Stimulated activated CD4-positive, alpha-beta T cell treated with anti-CD3 and anti-CD28 coated beads, Interleukin-4, amount 100 ng/mL, for 48 hours (primary cell): ENCODE results near the gene EYA2.
"Not testable (repeated sequence)": the region's sequence is repeated elsewhere in the genome, so short reads cannot be mapped to it uniquely, and the experiment has no call there.

Experiments
- DNase-seq, 2 donors: peaks; one replicate each; pipeline ENCODE4 v3.0.0-alpha.2; 2020; ENCODE audit warnings: low read depth in 2 of 2

EYA2 gene, protein sequence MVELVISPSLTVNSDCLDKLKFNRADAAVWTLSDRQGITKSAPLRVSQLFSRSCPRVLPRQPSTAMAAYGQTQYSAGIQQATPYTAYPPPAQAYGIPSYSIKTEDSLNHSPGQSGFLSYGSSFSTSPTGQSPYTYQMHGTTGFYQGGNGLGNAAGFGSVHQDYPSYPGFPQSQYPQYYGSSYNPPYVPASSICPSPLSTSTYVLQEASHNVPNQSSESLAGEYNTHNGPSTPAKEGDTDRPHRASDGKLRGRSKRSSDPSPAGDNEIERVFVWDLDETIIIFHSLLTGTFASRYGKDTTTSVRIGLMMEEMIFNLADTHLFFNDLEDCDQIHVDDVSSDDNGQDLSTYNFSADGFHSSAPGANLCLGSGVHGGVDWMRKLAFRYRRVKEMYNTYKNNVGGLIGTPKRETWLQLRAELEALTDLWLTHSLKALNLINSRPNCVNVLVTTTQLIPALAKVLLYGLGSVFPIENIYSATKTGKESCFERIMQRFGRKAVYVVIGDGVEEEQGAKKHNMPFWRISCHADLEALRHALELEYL

DNA sequence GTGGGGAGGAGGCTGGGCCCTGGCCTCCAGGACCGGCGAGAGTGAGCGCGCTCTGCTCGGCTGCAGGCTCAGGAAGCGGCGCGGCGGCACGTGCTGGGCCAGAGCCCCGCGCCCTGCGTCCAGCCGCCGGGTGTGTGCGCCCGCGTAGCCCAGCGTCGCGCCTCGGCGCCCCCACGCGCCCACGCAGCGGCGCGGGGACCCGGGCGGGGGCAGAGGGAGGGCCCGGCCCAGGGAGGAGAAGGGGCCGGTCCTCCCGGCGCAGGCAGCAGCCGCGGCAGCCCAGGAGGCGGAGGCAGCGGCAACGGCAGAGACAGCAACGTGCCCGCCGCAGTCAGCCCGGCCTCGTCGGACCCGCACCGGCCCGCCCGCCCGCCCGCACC is at the start of gene EYA2:
Gene EYA2, plus strand, starts transcription at position 265 of the 380 bp plus-strand sequence. CDS start 95,168 bp downstream, outside the sequence.
- no peak for DNase-seq

- DNase-seq: no peak
Measured at GRCh38 chr20:46844965-46845364, 49.7 kb upstream of the EYA2 start.

- no peak for DNase-seq
Measured at GRCh38 chr20:46849269-46849668, 45.4 kb upstream of the EYA2 start.

GRCh38 chr20:46849751-46850150 is 44.9 kb upstream of the EYA2 start:
- DNase-seq: no peak

GRCh38 chr20:46850416-46850815 is 44.2 kb upstream of the EYA2 start:
- no peak for DNase-seq

DNA sequence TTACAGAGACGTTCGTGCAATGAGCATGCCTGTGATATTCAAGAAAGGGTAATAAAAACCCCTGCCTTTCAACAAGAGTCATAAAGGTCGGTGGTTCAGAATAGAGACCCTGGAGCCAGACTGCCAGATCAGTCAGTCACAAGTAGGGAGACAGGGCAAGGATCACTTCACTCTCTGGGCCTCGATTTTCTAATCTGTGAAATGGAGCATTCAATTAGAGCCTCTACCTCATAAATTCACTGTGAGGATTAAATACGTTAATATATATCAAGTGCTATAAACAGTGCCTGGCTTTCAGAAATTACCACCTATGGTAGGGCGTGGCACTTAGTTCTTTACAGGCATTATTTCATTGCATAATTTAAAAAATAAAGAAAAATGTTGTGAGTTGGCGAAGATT is 43.7 kb upstream of the EYA2 start:
- DNase-seq: no peak

GRCh38 chr20:46851746-46852145 is 42.9 kb upstream of the EYA2 start:
- no peak for DNase-seq

- no peak for DNase-seq
Measured at GRCh38 chr20:46852313-46852712, 42.3 kb upstream of the EYA2 start.

GRCh38 chr20:46853926-46854325 is 40.7 kb upstream of the EYA2 start:
- no peak for DNase-seq

DNA sequence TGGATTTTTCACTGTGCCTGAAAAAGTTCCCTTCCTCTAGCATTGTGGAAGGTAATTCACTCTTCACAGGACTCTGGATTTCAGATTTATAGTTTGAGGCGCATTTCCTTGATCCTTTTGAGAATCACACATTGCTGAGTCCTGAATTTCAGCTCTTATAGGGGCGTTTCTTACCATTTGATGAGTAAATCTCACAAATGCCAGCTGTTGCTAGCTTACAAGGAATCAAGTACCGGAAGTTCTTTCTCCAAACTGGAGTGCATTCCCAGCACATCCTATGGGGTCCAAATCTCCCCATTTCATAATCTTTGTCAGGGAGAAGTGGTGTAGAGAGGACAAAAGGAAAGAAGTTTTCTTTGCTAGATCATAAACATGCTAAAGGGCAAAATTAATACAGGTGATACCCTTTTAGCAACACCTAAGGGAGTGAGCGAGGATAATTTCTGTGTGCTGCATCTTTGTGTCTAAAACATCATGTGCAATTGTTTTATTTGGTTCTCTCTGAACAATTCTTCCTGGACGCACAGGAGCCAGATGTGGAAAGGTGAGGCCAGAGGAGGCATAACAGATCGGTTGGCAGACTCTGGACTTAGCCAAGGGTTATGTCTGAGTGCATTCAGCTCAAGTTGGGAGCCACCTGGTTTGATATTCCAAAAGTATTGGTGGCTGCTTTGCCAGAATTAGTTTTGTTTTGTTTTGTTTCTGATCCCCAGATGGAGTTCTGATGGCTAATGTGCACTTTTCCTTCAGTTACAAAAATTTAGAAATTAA is 37.4 kb upstream of the EYA2 start:
- no peak for DNase-seq

GRCh38 chr20:46865824-46866223 is 28.8 kb upstream of the EYA2 start:
- no peak for DNase-seq

- DNase-seq: no peak
Measured at GRCh38 chr20:46870041-46870440, 24.6 kb upstream of the EYA2 start.

- no peak for DNase-seq
Measured at GRCh38 chr20:46872328-46873211, 22.1 kb upstream of the EYA2 start.

DNA sequence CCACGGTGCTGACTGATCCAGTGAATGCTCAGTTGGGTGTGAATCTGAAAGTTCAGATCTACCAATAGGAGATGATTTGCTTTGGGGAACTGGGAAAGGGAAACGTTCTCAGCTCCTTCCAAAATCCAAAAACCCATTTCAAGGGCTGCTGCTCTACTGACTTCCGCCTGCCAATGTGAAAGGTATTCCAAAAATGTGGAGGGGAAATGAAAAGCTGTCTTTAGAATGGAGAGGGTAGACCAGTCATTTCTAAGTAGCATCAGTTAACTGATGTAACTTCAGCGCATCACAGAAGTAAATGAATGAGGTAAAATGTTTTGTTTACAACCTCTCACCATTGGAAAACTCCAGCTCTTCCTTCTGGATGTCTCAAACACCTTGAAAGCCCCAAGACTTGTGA is 19.6 kb upstream of the EYA2 start:
- no peak for DNase-seq

- DNase-seq: no peak
Measured at GRCh38 chr20:46879386-46879785, 15.3 kb upstream of the EYA2 start.

DNA sequence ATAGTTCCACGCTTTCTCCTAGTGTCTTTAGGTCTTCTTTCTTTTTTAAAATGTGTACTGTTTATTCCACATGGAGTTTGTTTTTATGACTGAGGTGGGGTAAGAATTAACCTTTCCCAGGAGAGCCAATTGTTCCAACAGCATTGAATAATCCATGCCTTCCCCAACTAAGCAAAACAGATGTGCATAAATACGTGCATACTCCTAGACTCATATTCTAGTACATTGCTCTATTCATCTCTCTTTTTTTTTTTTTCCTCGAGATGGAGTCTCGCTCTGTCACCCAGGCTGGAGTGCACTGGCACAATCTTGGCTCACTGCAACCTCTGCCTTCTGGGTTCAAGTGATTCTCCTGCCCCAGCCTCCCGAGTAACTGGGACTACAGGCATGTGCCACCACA is 14.7 kb upstream of the EYA2 start:
- DNase-seq: not testable (repeated sequence)

- DNase-seq: no peak
Measured at GRCh38 chr20:46883892-46884291, 10.8 kb upstream of the EYA2 start.

DNA sequence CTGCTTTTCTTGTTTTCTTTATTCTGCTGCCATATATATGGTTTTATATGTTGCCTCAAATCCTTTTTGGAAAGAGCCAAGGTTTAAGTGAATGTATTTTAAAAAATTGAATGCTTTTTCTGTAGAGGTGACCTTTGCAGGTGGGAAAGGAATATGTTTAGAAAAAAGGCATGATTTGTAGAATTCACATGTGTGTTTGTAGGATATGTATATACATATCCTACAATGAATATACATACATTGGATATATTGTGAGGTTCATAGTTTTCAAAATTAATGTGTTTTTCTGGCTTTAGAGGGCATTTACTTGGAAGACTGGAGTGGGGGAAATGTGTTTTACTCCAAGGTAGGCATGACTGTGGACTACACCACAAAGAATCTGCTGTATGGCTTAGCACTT is 4.0 kb upstream of the EYA2 start:
- DNase-seq: no peak

- no peak for DNase-seq
Measured at GRCh38 chr20:46893051-46893450, 1.6 kb upstream of the EYA2 start.

GRCh38 chr20:46893877-46894578 is 615 bp upstream of the EYA2 start:
- DNase-seq: no peak
